Left lung (tissue), 10 donors: Measurements from ENCODE around the gene NEK5. TPM values are rescaled to one million over a fixed set of nuclear protein-coding genes. Genes with fewer than 3 reads are reported as not detected.
"Not testable (repeated sequence)": the region's sequence is repeated elsewhere in the genome, so short reads cannot be mapped to it uniquely, and the experiment has no call there.

Experiments
- ATAC-seq: fragments of 200-7000 bp; cut with Tn5 transposase; one replicate; pipeline ENCODE4 v1.9.1; 2020; ENCODE audit warnings: moderate library complexity
- DNase-seq, 4 donors: peaks; one replicate each; pipeline ENCODE4 v3.0.0-alpha.2; 2013 to 2020
- H3K27ac ChIP-seq, 2 donors: fragments of 200-600 bp; sonication (generic) in 1 of 2; one replicate each; pipeline versions ENCODE4 v1.5.0 to v1.8.0; 2020 to 2021
- H3K27me3 ChIP-seq, 2 donors: fragments of 200-600 bp; sonication (generic) in 1 of 2; one replicate each; pipeline versions ENCODE4 v1.5.0 to v1.8.0; 2020 to 2021
- H3K36me3 ChIP-seq, 2 donors: fragments of 200-600 bp; sonication (generic) in 1 of 2; one replicate each; pipeline versions ENCODE4 v1.5.0 to v1.8.0; 2020 to 2021
- H3K4me1 ChIP-seq, 2 donors: fragments of 200-600 bp; one replicate each; pipeline ENCODE4 v1.8.0; 2021
- H3K4me3 ChIP-seq, 2 donors: fragments of 200-600 bp; sonication (generic) in 1 of 2; one replicate each; pipeline versions ENCODE4 v1.5.0 to v1.8.0; 2020 to 2021; ENCODE audit warnings: mild to moderate bottlenecking in 1 of 2
- H3K9me3 ChIP-seq, 2 donors: fragments of 200-600 bp; sonication (generic) in 1 of 2; one replicate each; pipeline versions ENCODE4 v1.5.0 to v1.8.0; 2020 to 2021
- CTCF ChIP-seq, 2 donors: fragments of 200-600 bp; sonication (generic) in 1 of 2; IDR thresholded peaks; one replicate each; pipeline versions ENCODE4 v1.5.0 to v1.8.0; 2021; ENCODE audit warnings: antibody characterized with exemption in 2 of 2
- intact Hi-C, 2 donors: fragments of 100-400 bp; cut with DNase I; formaldehyde crosslinking; loops; one replicate each; pipeline versions ENCODE4 v1.11.2 to v1.14.2; 2022
- polyA plus RNA-seq, 6 donors: library from polyadenylated mRNA; unstranded; fragments of 120-200 nt; gene quantifications; one replicate each; pipeline ENCODE4 v1.2.1, GENCODE V29; 2013; ENCODE audit not compliant: insufficient read length in 6 of 6
- total RNA-seq, 2 donors: library from RNA; stranded (reverse); fragmentation: NEBNext Ultra II Directional; extraction: Animal tissue kit (Norgen Biotek cat#: 25700); gene quantifications; one replicate each; pipeline ENCODE4 v1.2.1, GENCODE V29; 2021
- donor health status: DM: no; HTN: yes; CAD: no.
- donor health status: DM: no; HTN: no; CAD: no.

NEK5 gene
- total and polyA plus RNA-seq, 8 donors: 0.41 to 6.9 (median 4.7) TPM

DNA sequence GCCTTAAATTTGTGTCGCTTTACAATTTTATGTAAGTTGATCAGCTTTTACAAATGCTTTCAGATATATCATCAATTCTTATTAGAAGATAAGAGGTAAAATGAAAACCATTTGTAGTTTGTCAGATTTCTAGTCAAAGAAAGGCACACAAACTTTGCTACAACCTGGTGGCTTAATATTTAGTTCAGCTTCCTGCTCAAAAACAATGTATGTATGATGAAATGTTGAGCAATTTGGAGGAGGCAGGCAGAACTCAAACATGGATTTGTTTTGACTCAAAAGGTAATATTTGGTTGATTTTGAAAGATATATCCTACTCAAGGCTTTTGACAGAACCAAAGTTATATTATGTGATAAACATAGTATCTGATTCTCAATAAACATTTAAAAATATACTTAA, 24.2 kb downstream of the NEK5 start:
- ATAC-seq (no peak), DNase-seq (no peak)
- Histone ChIP-seq H3K4me3 (no peak overlapping the region), H3K27ac (no peak overlapping the region), H3K4me1 (no peaks in the 10 kb centered on the region), H3K27me3 (no peaks in the 10 kb centered on the region), H3K9me3 (no peaks in the 10 kb centered on the region), H3K36me3 (no peaks in the 10 kb centered on the region)
- intact Hi-C loops: no loop called here
- no peak for TF ChIP-seq CTCF (IDR thresholded peaks at IDR 0.05)

DNA sequence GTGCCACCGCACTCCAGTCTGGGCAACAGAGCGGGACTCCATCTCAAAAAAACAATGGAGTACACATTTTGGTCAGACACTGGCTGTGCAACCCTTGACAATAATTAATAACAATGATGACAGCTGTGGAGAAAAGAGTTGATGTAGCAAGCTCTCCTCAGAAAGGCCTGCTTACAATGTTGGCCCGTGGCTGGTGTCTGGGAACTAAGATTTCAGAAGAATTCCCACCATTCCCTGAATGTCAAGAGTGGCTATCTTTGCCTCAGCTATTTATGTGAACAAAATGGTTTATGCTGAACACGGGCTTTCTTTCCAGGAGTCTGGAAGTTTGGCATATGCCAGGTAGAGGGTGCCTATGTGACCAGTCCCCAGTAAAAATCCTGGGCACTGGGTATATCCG, 25.5 kb downstream of the NEK5 start:
- H3K36me3 ChIP-seq: no peaks in the 10 kb centered on the region

DNA sequence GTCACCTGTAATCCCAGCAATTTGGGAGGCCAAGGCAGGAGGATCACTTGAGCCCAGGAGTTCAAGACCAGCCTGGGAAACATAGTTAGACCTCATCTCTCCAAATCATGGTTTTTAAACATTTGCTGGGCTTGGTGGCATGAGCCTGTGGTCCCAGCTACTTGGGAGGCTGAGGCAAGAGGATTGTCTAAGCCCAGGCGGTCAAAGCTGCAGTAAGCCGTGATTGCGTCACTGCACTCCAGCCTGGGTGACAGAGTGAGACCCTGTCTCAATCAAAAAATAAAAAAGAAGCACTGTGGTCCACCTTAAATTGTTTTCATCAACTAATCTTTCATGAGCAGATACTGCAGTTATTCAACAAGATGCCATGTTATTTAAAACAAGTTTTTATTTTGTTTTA, 26.4 kb downstream of the NEK5 start:
- intact Hi-C loops, H3K27ac ChIP-seq, H3K9me3 ChIP-seq, H3K4me3 ChIP-seq, H3K36me3 ChIP-seq, H3K4me1 ChIP-seq, H3K27me3 ChIP-seq, DNase-seq, ATAC-seq: not testable (repeated sequence)

More for the DNA sequence above, 25.5 kb downstream of the NEK5 start:
- DNase-seq: no peak
- Histone ChIP-seq H3K9me3 (no peaks in the 10 kb centered on the region), H3K27ac (no peak overlapping the region), H3K4me3 (no peak overlapping the region), H3K4me1 (no peaks in the 10 kb centered on the region), H3K27me3 (no peaks in the 10 kb centered on the region)
- intact Hi-C loops: no loop called here
- no peak for ATAC-seq
- no peak for TF ChIP-seq CTCF (IDR thresholded peaks at IDR 0.05)

DNA sequence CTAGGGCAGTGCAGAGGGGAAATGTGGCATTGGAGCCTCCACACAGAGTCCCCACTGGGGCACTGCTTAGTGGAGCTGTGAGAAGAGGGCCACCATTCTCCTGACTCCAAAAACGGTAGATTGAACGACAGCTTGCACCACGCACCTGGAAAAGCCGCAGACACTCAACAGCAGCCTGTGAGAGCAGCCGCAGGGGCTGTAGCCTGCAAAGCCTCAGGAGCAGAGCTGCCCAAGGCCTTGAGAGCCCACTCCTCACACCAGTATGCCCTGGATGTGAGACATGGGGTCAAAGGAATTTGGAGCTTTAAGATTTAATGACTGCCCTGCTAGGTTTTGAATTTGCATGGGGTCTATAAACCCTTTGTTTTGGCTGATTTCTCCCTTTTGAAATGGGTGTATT, 31.7 kb downstream of the NEK5 start:
- H3K9me3 ChIP-seq: no peaks in the 10 kb centered on the region
- no peak for DNase-seq
- no peaks in the 10 kb centered on the region for H3K36me3 ChIP-seq
- no peak overlapping the region for H3K27ac ChIP-seq
- intact Hi-C loops: no loop called here
- H3K27me3 ChIP-seq: no peaks in the 10 kb centered on the region
- no peak for TF ChIP-seq CTCF (IDR thresholded peaks at IDR 0.05)
- no peak for ATAC-seq
- no peaks in the 10 kb centered on the region for H3K4me1 ChIP-seq
- H3K4me3 ChIP-seq: no peak overlapping the region

- no peaks in the 10 kb centered on the region for H3K36me3 ChIP-seq
- intact Hi-C loops: no loop called here
- no peaks in the 10 kb centered on the region for H3K27me3 ChIP-seq
- no peaks in the 10 kb centered on the region for H3K9me3 ChIP-seq
- ATAC-seq (no peak), DNase-seq (no peak)
- no peak overlapping the region for H3K4me3 ChIP-seq
- H3K4me1 ChIP-seq: no peaks in the 10 kb centered on the region
- no peak for TF ChIP-seq CTCF (IDR thresholded peaks at IDR 0.05)
- no peak overlapping the region for H3K27ac ChIP-seq
These were observed 32.1 kb downstream of the NEK5 start for GRCh38 chr13:52096748-52097147.

- no peaks in the 10 kb centered on the region for H3K27me3 ChIP-seq
- TF ChIP-seq CTCF (IDR thresholded peaks at IDR 0.05): no peak
- no peak overlapping the region for H3K4me3 ChIP-seq
- H3K27ac ChIP-seq: no peak overlapping the region
- DNase-seq (no peak), ATAC-seq (no peak)
- H3K4me1 ChIP-seq: no peaks in the 10 kb centered on the region
- no peaks in the 10 kb centered on the region for H3K36me3 ChIP-seq
- intact Hi-C loops: no loop called here
- H3K9me3 ChIP-seq: no peaks in the 10 kb centered on the region
These were observed 32.8 kb downstream of the NEK5 start for GRCh38 chr13:52096062-52096461.
